HG02642 (cell line): ENCODE measurements around the gene MPHOSPH6.
"Not testable (repeated sequence)": the region's sequence is repeated elsewhere in the genome, so short reads cannot be mapped to it uniquely, and the experiment has no call there.

Experiments
- ATAC-seq: cut with Tn5 transposase; IDR thresholded peaks from one replicate; pipeline ENCODE4 v1.9.1; 2021; ENCODE audit warnings: mild to moderate bottlenecking; ENCODE audit not compliant: unreplicated experiment, poor library complexity

MPHOSPH6 gene

DNA sequence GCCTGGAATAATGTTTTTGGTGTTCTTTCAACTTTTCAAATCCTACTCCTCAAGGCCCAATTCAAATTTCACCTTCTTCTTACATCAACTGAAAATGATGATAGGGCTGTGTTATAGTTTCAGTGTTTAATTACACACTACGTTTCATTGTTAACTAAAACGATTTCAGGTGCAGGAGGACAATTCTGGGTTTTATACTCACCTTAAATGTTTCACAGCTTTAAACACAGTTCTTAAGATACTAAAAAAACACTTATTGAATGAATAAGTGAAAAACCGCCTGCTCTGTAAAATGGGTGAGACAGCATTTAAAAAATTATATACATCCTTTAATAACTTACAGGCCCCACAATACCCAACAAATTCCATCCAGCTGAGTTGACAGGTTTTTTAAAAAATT, 6.2 kb upstream of the MPHOSPH6 start:
- ATAC-seq: no peak

DNA sequence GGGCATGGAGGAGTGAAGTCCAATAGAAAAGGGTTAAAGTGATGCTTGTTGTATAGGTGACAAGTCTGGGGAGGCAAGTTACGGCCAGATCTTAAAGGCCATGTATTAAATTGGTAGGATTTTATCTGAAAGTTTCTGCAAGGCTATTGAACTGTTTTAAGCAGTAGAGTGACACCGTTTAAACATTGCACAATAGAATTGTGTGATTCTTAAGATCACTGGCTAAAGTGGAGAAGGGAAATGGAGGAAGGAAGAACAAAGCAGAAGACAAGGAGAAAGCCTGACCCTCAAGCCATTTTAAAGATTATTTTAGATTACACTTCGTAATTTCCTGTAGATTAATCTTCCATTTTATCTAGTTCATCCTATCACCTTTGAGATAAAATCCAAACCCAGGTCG, 5.6 kb upstream of the MPHOSPH6 start:
- no peak for ATAC-seq

DNA sequence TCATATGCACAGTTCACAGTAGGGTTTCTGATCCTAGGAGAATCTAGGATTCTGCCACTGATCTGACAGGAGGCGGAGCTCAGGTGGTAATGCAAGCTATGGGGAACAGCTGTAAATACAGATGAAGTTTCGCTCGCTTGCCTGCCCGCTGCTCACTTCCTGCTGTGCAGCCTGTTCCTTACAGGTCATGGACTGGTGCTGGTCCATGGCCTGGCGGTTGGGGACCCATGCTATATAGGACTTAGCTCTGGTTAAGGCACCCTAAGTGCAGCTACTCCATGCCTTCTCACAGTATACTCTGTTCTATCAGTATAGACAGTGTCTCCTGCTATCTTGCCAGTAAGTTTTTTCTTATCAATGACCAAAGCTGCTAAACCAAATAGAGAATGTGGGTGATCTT, 2.4 kb downstream of the MPHOSPH6 start:
- ATAC-seq: no peak

DNA sequence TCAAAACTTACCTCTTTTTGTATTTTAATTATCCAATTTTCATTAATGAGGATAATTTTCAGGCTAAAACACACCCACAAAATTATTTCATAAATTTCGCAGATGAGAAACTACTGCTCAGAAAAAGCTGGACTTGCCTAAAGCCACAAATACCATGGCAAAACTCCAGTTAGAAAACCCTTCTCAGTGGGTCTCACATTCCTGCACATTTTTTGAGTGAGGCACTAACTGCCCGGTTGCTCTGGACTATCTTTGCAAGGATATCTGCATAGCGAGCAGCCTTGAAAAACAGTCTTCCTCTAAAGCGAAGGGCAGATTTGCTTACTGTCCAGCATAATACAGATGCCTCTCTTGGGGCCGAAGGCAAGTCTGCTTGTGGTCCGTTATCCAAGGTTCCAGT, 9.8 kb downstream of the MPHOSPH6 start:
- no peak for ATAC-seq

DNA sequence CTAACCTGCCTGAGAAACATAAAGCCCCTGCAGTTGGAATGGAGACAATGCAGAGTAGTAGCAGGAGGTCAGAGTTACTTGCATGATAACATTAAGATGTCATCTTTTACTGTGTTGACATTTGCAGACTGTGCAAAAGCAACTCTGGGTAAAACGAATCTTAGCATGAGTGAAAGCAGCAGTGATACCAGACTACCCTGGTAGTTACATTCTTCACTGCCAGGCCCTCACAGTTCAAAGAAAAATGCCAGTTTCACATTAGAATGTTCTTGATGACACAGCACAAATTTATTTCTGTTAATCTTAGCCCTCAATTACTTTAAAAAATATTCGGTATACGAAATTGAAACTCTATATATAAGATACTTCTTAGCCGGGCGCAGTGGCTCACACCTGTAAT, 12.2 kb downstream of the MPHOSPH6 start:
- ATAC-seq: no peak

DNA sequence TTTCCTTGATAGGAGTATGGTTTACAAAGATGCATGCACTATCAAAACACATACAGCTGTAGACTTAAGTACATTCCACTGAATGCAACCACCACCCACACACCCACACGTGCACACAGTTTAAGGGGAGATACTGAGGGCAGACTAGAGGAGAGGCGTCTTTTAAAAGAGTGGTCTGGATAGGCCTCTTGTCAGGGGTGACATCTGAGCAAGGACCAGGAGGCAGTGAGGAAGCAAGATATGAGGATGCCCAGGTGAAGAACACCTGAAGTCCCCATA, 12.6 kb downstream of the MPHOSPH6 start:
- ATAC-seq: no peak

DNA sequence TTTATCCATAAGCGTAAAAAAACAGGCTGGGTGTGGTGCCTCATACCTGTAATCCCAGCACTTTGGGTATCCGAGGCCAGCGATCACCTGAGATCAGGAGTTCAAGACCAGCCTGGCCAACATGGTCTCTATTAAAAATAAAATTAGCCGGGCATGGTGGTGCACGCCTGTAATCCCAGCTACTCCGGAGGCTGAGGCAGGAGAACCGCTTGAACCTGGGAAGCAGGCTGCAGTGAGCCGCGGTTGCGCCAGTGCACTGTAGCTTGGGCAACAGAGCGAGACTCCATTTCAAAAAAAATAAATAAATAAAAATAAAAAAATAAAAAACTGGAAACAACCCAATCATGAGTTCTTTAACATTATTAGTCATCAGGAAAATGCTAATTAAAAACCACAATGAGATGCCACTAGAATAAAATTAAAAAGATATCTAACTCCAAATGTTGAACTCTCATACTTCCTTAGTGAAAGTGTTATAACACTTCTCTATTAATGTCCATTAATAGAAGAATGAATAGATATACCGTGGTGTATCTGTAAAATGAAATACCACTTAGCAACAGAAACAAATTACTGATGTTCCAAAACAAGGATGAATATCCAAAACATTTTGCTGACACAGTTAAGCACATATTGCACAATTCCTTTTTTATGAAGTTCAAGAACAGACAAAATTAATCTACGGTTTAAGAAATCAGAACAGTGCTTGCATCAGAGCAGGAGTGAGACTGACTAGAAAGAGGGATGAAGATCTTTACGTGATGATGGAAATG, 13.1 kb downstream of the MPHOSPH6 start:
- ATAC-seq: no peak

DNA sequence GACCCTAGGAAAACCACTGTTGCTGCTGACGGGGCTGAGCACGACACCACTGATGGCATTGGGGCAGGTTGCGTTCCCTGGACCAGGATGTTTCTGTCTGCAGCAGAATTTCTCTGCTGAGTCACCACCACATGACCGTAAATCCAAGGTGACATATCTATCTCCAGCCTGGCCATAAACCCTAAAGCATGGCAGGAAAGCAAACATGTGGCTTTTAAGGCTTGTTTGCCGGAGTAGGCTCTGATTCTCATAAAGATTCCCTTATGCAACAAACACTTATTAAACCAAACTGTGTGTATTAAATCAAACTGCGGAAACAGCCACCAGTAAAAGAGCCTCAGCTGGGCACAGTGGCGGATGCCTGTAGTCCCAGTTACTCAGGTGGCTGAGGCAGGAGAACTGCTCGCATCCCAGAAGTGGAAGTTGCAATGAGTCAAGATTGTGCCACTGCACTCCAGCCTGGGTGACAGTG, 17.3 kb downstream of the MPHOSPH6 start:
- no peak for ATAC-seq

DNA sequence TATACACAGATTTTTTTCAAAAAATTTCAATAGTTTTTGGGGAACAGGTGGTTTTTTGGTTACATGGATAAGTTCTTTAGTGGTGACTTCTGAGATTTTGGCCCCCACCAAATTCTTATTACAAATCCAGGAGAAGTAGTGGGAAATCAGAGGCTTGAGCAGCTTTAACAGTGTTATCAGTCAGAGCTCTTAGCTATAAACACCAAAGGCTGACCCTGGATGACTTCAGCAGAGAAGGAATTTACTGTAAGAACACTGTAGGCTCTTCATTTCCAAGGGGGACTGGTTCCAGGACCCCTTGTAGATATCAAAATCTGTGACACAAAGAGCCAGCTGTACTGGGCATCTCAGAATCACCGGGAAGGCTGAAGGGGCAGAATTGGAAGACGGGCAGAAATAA, 17.8 kb downstream of the MPHOSPH6 start:
- no peak for ATAC-seq

DNA sequence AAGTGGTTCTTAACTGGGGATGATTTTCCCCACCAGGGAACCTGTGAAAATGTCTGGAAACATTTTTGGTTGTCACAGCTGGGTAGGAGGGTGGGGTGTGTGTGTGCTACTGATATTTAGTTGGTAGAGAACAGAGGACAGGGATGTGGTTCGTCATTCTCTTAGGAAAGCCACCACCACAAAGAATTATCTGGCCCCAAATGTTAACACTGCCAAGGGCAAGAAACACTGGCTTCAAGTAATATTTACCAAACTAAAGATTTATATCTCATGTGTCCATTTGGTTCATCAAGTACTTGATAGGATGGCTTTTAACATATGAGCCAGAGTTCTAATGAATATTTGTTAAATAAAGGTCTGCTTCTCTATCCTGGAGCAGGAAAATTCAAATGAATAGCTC, 19.5 kb downstream of the MPHOSPH6 start:
- ATAC-seq: no peak

DNA sequence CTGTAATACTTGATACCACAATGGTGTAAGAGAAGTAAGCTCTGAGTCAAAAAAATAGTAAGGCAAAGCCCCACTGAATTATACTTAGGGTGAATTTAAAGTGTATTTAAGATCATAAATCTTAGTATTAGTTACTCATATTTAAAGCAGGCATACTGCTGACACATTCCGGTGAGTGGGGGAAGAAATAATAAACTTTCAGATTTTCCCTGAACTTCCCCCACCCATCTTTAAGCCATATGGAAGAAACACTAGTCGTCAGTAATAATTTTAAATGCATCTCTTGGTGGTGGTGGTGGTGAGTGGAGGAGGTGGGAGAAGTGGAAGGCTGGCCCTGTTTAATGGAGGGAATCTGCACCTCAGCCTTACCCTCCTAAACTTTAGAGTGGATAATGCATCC, 20.5 kb downstream of the MPHOSPH6 start:
- no peak for ATAC-seq

DNA sequence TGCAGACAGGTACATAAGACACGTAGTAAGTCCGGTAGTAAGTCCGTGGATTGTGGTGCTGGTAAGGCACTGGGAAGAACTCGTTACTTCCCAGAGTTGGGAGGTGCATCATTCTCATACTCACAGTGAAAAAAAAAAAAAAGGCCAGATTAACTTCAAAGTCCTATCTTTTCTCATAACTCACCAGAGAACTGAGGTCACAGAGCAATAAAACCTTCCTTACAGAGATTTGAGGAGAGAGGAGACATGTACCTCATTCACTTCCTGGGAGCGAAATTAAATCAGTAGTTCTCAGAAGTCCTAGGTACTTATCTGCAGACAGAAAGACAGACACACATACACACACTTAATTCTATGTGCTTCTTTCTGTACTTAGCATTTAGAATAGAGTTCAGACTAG, 22.5 kb downstream of the MPHOSPH6 start:
- ATAC-seq: no peak

DNA sequence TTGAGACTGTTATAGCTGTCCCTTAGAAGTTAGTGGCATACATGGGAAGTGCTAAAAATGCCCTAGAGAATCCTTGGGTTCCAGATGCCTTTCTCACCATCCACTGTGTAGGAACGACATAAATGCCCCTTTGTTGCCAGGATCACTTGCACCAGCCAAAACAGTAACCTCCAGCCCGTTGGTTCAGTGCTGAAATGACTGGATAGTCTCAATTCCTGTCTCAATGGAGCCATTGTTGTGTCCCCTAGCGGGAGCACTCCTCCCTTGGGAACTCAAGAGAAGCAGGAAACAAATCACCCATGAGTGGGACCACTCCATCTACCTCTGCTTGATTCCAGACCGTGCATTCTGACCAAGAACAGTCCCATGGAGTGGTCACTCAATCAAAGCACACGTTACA, 23.1 kb downstream of the MPHOSPH6 start:
- no peak for ATAC-seq

DNA sequence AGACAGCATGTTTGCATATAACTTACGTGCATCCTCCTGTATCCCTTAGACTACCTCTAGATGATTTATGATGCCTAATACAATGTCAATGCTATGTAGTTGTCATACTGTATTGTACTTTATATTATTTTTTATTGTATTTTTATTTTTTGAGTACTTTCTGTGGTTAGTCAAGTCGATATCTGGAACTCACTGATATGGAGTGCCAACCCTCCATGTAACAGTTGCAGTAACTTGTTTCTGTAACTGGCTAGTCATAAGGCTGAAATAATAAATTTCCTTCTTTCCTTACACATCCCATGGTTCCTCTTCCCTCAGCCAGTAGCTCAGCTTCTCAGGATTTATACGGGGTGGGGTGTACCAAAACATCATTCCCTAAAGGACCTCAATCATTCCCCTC, 23.5 kb downstream of the MPHOSPH6 start:
- ATAC-seq: no peak

DNA sequence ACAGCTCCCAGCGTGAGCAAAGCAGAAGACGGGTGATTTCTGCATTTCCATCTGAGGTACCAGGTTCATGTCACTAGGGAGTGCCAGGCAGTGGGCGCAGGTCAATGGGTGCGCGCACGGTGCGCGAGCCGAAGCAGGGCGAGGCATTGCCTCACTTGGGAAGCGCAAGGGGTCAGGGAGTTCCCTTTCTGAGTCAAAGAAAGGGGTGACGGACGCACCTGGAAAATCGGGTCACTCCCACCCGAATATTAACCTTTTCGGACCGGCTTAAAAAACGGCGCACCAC, 30.8 kb downstream of the MPHOSPH6 start:
- ATAC-seq: not testable (repeated sequence)

DNA sequence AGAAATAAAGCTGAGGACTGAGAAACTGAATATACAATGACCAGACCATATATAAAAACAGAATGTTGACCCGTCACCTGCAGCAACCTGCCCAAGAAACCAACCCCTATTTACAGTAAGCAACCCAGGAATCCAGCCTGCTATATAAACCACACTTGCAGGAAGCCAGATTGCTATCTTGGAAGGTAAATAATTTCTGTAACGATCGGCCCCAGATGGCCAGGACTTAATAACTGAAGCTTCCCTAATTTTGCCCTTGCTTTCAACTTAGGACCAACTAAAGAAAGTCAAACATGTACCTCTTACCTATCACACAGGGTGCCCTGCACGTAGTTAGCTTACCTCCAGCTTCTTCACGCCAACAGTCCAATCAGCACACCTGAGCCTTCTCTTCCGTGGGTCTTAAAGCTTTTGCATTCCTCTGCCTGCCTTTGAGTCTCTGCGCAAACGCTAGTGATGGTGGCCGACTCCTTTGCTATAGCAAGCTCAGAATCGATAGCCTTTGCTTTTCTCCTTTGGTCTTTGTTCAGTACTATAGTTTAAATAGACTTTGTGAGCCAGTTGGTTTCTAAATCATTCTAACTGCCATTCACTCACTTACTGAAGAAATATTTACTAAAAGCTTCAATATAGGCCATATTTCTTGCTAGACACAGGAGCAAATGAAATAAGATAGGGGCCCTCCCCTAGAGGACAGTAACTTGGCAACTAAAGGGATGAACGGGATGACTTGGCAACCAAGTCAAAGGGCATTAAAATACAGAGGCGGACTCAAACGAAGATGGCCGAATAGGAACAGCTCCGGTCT, 31.3 kb downstream of the MPHOSPH6 start:
- no peak for ATAC-seq

DNA sequence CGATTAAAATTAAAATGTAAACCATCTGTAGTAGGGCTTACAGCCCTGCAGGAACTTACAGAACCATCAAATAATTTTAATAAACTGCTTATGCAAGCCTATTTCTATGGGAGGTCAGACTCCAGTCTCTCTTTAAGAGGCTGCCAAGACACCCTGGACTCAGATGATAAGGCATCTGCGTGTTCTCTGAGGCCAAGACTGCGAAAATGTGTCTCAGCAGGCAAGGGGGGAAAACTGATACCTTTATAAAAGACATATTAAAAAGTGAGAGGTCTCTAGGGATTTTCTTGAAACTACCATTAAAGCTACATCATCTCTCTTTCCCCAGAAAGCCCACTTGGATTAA, 32.2 kb downstream of the MPHOSPH6 start:
- ATAC-seq: no peak

DNA sequence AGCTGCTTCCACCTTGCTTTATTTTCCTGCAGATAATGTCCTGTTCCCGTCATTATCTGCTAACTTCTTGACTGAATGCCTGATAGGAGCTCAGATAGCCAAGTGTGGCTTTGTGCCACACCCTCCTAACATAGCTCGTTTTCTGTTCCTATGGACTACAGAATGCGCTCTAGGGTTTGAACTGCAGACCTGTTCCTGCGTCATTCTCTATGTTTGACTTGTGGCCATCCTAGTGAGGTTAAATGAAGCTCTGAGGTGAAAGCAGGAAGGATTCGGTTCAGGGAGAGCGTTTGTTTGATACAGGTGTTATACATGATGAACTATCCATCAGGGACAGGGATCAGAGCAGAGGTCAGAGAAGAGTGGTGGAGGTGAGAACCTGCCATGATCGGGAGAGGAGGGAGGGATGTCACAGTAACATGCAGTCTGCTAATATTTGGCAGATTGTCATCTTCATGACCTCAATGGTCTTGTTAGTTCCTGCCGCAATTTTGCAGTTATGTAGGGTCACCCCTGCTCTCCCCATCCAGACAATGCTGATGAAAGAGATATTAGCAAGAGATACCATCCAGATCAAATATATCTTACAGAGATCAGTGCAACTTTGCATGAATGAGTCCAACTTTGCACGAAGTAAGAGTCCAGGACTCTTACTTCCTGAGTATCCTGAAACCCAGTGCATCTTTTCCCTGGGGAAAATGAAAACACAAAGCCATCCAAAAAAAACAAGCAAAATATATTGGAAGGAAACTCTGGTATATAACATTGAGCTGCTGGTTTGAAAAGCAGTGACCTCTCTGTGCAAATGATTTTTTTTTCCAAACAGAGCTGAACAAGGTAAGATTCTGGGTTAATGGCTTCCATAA, 32.8 kb downstream of the MPHOSPH6 start:
- no peak for ATAC-seq

DNA sequence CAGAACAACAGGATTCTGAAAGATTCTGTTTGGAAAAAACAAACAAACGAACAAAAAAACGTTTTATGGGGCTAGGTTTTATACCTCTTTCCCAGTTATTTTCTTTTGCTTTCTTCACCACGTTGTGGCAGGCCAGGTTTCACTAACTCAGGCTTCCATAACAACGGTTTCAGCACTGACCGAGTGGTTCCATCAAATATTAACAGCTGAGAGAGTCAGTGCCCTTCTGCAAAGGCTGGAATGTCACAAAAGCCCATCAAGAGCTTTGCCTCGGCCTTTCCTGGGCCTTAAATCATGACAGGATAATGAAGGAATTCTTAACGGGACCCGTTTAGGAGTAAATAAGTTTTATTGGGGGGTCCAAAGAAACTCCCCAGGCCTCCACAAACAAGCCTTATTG, 34.2 kb downstream of the MPHOSPH6 start:
- no peak for ATAC-seq

DNA sequence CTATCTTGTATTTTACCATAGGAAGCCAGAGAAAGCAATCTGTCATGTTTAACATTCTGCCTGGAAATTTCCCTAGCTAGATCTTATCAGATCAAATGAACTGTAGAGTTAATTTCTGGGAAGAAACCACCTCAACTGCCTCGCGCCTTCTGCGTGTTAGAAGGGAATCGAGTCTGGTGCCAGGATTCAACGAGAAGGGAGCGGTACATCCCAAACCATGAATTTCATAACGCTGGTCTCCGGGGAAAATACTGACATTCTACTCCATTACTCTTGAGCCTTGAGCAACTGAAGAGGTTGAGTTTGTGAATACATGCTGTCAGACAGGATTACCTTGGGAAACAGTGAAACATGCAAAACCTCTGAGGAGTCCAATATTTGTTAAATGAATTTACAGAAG, 35.2 kb downstream of the MPHOSPH6 start:
- no peak for ATAC-seq

DNA sequence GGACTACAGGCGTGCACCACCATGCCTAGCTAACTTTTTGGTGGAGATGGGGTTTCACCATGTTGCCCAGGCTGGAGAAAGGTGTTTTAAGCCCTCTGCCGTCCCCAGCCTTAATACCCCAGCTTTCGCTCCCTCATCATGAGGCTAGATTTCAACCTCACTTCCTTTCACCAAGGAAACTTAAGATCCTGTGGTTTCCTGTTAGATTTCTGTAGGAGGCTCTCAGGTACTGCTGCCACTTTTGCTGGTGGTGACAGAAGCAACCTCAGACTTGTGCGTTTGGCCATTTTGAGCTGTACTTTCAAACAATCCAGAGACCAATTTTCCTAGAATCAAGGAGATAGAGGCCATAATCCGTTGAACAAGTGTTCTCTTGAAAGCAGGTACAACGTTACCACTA, 36.2 kb downstream of the MPHOSPH6 start:
- ATAC-seq: no peak
